Liver (tissue), 9 donors: Measurements from ENCODE around the gene TDRD7. TPM values are rescaled to one million over a fixed set of nuclear protein-coding genes. Genes with fewer than 3 reads are reported as not detected.

Source experiments
- DNase-seq: peaks from one replicate; pipeline ENCODE4 v3.0.0-alpha.2; 2017; ENCODE audit warnings: low spot score
- H3K27ac ChIP-seq, 2 donors: one replicate each; pipeline ENCODE4 v1.7.0; 2013; ENCODE audit warnings: inconsistent platforms in 2 of 2, low read length in 2 of 2, control low read depth in 1 of 2, low read depth in 1 of 2, mild to moderate bottlenecking in 1 of 2
- H3K27me3 ChIP-seq, 4 donors: one replicate each; pipeline versions ENCODE4 v1.6.1 to v1.7.0; 2013; ENCODE audit warnings: low read length in 3 of 4, inconsistent platforms in 1 of 4, mild to moderate bottlenecking in 1 of 4, moderate library complexity in 1 of 4; ENCODE audit not compliant: control insufficient read depth in 4 of 4, insufficient read depth in 4 of 4
- H3K36me3 ChIP-seq, 4 donors: one replicate each; pipeline versions ENCODE4 v1.6.1 to v1.7.0; 2013; ENCODE audit warnings: low read length in 3 of 4, mild to moderate bottlenecking in 3 of 4, low read depth in 1 of 4, moderate library complexity in 1 of 4; ENCODE audit not compliant: control insufficient read depth in 4 of 4, insufficient read depth in 3 of 4
- H3K4me1 ChIP-seq, 4 donors: one replicate each; pipeline versions ENCODE4 v1.6.1 to v1.7.0; 2013; ENCODE audit warnings: low read length in 3 of 4, mild to moderate bottlenecking in 3 of 4, moderate library complexity in 1 of 4; ENCODE audit not compliant: control insufficient read depth in 4 of 4, insufficient read depth in 4 of 4
- H3K4me3 ChIP-seq, 3 donors: one replicate each; pipeline versions ENCODE4 v1.6.1 to v1.7.0; 2013; ENCODE audit warnings: low read length in 3 of 3, control low read depth in 1 of 3, low read depth in 1 of 3, mild to moderate bottlenecking in 1 of 3
- H3K9ac ChIP-seq, 2 donors: one replicate each; pipeline ENCODE4 v1.7.0; 2013; ENCODE audit warnings: low read length in 2 of 2, mild to moderate bottlenecking in 2 of 2, moderate library complexity in 2 of 2, control low read depth in 1 of 2, low read depth in 1 of 2
- H3K9me3 ChIP-seq, 4 donors: one replicate each; pipeline versions ENCODE4 v1.6.1 to v1.7.0; 2013; ENCODE audit warnings: low read length in 3 of 4; ENCODE audit not compliant: control insufficient read depth in 4 of 4
- EGR1 ChIP-seq, 2 donors: IDR thresholded peaks; 2 replicates each; pipeline ENCODE4 v1.6.1; 2016 to 2018; ENCODE audit warnings: antibody characterized with exemption in 2 of 2, low read depth in 2 of 2
- FOXA1 ChIP-seq: IDR thresholded peaks from 2 replicates; pipeline ENCODE4 v1.6.1; 2016; ENCODE audit warnings: antibody characterized with exemption
- FOXA2 ChIP-seq: IDR thresholded peaks from 2 replicates; pipeline ENCODE4 v1.6.1; 2016; ENCODE audit warnings: antibody characterized with exemption
- HNF4A ChIP-seq, 2 donors: conservative IDR thresholded peaks; 2 replicates each; pipeline ENCODE4 v1.6.1; 2016; ENCODE audit warnings: antibody characterized with exemption in 2 of 2, mild to moderate bottlenecking in 2 of 2
- HNF4G ChIP-seq: IDR thresholded peaks from 2 replicates; pipeline ENCODE4 v1.6.1; 2016; ENCODE audit warnings: antibody characterized with exemption
- JUND ChIP-seq, 2 donors: IDR thresholded peaks; 2 replicates each; pipeline ENCODE4 v1.6.1; 2016; ENCODE audit warnings: antibody characterized with exemption in 2 of 2
- NR2F2 ChIP-seq: IDR thresholded peaks from 2 replicates; pipeline ENCODE4 v1.6.1; 2016; ENCODE audit warnings: antibody characterized with exemption
- RAD21 ChIP-seq, 2 donors: IDR thresholded peaks; 2 replicates each; pipeline ENCODE4 v1.6.1; 2016; ENCODE audit warnings: antibody characterized with exemption in 2 of 2, mild to moderate bottlenecking in 2 of 2
- REST ChIP-seq: IDR thresholded peaks from 2 replicates; pipeline ENCODE4 v1.6.1; 2016; ENCODE audit warnings: antibody characterized with exemption, mild to moderate bottlenecking
- RXRA ChIP-seq, 2 donors: IDR thresholded peaks; 2 replicates each; pipeline ENCODE4 v1.6.1; 2017 to 2018; ENCODE audit warnings: antibody characterized with exemption in 2 of 2, mild to moderate bottlenecking in 1 of 2
- SP1 ChIP-seq: IDR thresholded peaks from 2 replicates; pipeline ENCODE4 v1.6.1; 2018; ENCODE audit warnings: antibody characterized with exemption, mild to moderate bottlenecking
- TAF1 ChIP-seq: conservative IDR thresholded peaks from 2 replicates; pipeline ENCODE4 v1.6.1; 2016; ENCODE audit warnings: antibody characterized with exemption, mild to moderate bottlenecking
- YY1 ChIP-seq: IDR thresholded peaks from 2 replicates; pipeline ENCODE4 v1.6.1; 2016; ENCODE audit warnings: antibody characterized with exemption, mild to moderate bottlenecking
- WGBS: extraction: QIAGEN DNeasy Blood & Tissue Kit; methylation state at CpG from one replicate; pipeline ENCODE4 v1.1.7; 2013; 5-methylcytosine and 5-hydroxymethylcytosine counted together
- polyA plus RNA-seq, 2 donors: library from polyadenylated mRNA; stranded (reverse) in 1 of 2; unstranded in 1 of 2; fragments of 200-250 nt in 1 of 2; fragments of >200 nt in 1 of 2; fragmentation: Nextera tagmentation in 1 of 2; extraction: Ambion mirVana in 1 of 2; gene quantifications; one replicate each; pipeline versions ENCODE4 v1.2.1 to v1.2.3, GENCODE V29; 2013 to 2015
- total RNA-seq, 2 donors: library from RNA; depleted of rRNA; stranded (reverse); fragments of >200 nt; gene quantifications; one replicate each; pipeline ENCODE4 v1.2.3, GENCODE V29; 2014
- TF ChIP-seq, protein P1 (sequence below): IDR thresholded peaks from 2 replicates; pipeline ENCODE4 v1.6.1; 2016; ENCODE audit warnings: antibody characterized with exemption
- TF ChIP-seq, protein P2 (sequence below): IDR thresholded peaks from 2 replicates; pipeline ENCODE4 v1.6.1; 2016; ENCODE audit warnings: antibody characterized with exemption
- donor health status: healthy.
- donor health status: healthy.
- donor health status: healthy.
- donor health status: healthy.
- donor health status: healthy.

TDRD7 gene
- total and polyA plus RNA-seq, 4 donors: 3.6 to 6.9 (median 5.4) TPM

DNA sequence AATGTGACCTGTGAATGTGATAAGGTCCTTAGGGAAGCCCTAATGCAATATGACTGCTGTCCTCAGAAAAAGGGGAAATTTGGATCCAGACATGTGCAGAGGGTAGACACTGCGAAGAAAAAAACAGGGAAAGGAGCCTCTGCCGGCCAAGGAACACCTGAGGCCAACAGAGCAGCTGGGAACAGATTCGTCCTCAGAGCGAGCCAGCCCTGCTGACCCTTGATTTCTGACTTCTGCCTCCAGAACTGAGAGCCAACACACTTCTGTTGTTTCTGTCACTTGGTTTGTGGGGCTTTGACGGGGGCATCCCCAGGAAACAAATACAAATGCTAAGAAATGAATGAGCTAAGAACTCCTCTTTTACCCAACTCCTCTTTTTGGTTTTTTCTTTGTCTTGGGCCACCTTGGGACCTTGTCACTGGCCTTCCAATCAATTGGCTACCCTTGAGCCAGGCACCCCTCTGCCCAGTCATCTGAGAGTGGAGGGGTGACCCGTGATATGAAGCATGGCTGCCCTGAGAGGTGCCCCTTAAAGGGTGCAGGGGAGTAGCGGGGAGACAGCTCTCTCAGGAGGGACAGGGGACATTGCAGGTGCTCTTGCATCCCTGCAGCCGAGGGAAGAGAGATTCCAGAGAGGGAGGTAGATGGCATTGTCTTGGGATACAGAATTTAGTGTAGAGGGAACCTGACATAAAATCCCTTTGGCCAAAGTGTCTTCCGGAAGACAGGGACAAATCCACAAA, 106.4 kb downstream of the TDRD7 start:
- Histone ChIP-seq H3K9ac (no peak overlapping the region), H3K9me3 (no peaks in the 10 kb centered on the region), H3K36me3 (no peaks in the 10 kb centered on the region), H3K27ac (no peak overlapping the region), H3K4me3 (no peak overlapping the region), H3K4me1 (no peaks in the 10 kb centered on the region), H3K27me3 (no peaks in the 10 kb centered on the region)
- TF ChIP-seq REST: no peak
- no peak for TF ChIP-seq SP1
- no peak for TF ChIP-seq YY1
- TF ChIP-seq NR2F2: no peak
- TF ChIP-seq RAD21 (IDR thresholded peaks at IDR 0.05): no peak
- TF ChIP-seq TAF1: no peak
- TF ChIP-seq, protein P1, sequence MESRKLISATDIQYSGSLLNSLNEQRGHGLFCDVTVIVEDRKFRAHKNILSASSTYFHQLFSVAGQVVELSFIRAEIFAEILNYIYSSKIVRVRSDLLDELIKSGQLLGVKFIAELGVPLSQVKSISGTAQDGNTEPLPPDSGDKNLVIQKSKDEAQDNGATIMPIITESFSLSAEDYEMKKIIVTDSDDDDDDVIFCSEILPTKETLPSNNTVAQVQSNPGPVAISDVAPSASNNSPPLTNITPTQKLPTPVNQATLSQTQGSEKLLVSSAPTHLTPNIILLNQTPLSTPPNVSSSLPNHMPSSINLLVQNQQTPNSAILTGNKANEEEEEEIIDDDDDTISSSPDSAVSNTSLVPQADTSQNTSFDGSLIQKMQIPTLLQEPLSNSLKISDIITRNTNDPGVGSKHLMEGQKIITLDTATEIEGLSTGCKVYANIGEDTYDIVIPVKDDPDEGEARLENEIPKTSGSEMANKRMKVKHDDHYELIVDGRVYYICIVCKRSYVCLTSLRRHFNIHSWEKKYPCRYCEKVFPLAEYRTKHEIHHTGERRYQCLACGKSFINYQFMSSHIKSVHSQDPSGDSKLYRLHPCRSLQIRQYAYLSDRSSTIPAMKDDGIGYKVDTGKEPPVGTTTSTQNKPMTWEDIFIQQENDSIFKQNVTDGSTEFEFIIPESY: no peak
- TF ChIP-seq HNF4G: no peak
- no peak for TF ChIP-seq FOXA2
- no peak for TF ChIP-seq JUND (IDR thresholded peaks at IDR 0.05)
- no peak for TF ChIP-seq FOXA1
- TF ChIP-seq HNF4A (conservative IDR thresholded peaks at IDR 0.05): no peak
- TF ChIP-seq EGR1 (IDR thresholded peaks at IDR 0.05; ENCODE audit: low read depth in 2 of 2): no peak
- no peak for DNase-seq
- 90% methylated on average over 9 of the region's 9 CpGs for WGBS

DNA sequence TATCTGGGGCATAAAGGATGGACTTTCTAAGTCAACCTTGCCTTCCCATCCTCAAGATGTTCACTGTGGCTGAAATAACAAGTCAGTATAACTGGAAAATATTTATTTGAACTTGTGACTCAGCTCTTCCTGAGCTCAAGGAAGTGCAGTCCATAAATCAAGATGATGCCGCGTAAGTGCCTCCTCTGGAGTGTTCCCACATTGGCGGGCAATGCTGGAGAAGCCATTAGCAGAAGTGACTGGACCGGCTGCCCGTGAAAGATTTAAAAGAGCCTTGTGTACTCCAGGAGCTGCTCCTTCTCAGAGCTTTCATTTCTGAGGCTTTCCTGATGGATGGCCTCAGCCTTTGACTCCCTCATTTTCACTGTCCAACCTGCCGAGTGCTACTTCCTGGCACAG, 107.0 kb downstream of the TDRD7 start:
- 61% methylated on average over 6 of the region's 6 CpGs for WGBS
- Histone ChIP-seq H3K4me3 (no peak overlapping the region), H3K27ac (no peak overlapping the region), H3K9ac (no peak overlapping the region), H3K36me3 (no peaks in the 10 kb centered on the region), H3K27me3 (no peaks in the 10 kb centered on the region), H3K9me3 (no peaks in the 10 kb centered on the region), H3K4me1 (no peaks in the 10 kb centered on the region)
- TF ChIP-seq, protein P2, sequence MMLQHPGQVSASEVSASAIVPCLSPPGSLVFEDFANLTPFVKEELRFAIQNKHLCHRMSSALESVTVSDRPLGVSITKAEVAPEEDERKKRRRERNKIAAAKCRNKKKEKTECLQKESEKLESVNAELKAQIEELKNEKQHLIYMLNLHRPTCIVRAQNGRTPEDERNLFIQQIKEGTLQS: no peak
- TF ChIP-seq HNF4A (conservative IDR thresholded peaks at IDR 0.05) (no peak), RXRA (IDR thresholded peaks at IDR 0.05) (no peak), HNF4G (no peak), EGR1 (IDR thresholded peaks at IDR 0.05; ENCODE audit: low read depth in 2 of 2) (no peak), RAD21 (IDR thresholded peaks at IDR 0.05) (no peak), FOXA1 (no peak), TAF1 (no peak), REST (no peak)
- no peak for DNase-seq
